Measurements from ENCODE around the gene HOXB5. TPM values are rescaled to one million over a fixed set of nuclear protein-coding genes. Genes with fewer than 3 reads are reported as not detected.

Gene HOXB5
- total RNA-seq, 2 experiments from 2014 or later: 0.16 TPM; not detected in 1

- CTCF ChIA-PET: interaction anchor here (2.1 kb wide), 1 partner anchor 74 kb away, joined by 7 read pairs; no protein-coding TSS in a partner anchor
- ATAC-seq (no peak), DNase-seq (no peak)
- peaks cover 4% of the 10 kb centered on the region for H3K27me3 Mint-ChIP-seq
- H3K4me1 Mint-ChIP-seq: peaks cover 13% of the 10 kb centered on the region
- H3K27ac Mint-ChIP-seq: no peak overlapping the region
- H3K36me3 Mint-ChIP-seq: peaks cover 1% of the 10 kb centered on the region
- no peak overlapping the region for H3K4me3 Mint-ChIP-seq
- no peaks in the 10 kb centered on the region for H3K9me3 Mint-ChIP-seq (ENCODE audit: low read depth)
Measured at GRCh38 chr17:48565925-48566710, 27.5 kb downstream of the HOXB5 start.

- CTCF ChIA-PET: interaction anchor here (0.6 to 2.1 kb wide), 2 partner anchors 9 to 73 kb away, joined by 4 to 7 read pairs; no protein-coding TSS in a partner anchor
- Mint-ChIP-seq H3K9me3 (ENCODE audit: low read depth) (no peaks in the 10 kb centered on the region), H3K27ac (no peak overlapping the region), H3K36me3 (peaks cover 1% of the 10 kb centered on the region), H3K27me3 (peaks cover 4% of the 10 kb centered on the region), H3K4me1 (peaks cover 14% of the 10 kb centered on the region), H3K4me3 (no peak overlapping the region)
- ATAC-seq: no peak
- DNase-seq: no peak
Measured at GRCh38 chr17:48565022-48565554, 28.5 kb downstream of the HOXB5 start.

- no peak for DNase-seq
- CTCF ChIA-PET: interaction anchor here (0.6 to 2.1 kb wide), 2 partner anchors 8 to 72 kb away, joined by 4 to 7 read pairs; no protein-coding TSS in a partner anchor
- no peaks in the 10 kb centered on the region for H3K9me3 Mint-ChIP-seq (ENCODE audit: low read depth)
- H3K27ac Mint-ChIP-seq: no peak overlapping the region
- no peak for ATAC-seq
- peaks cover 4% of the 10 kb centered on the region for H3K27me3 Mint-ChIP-seq
- H3K4me1 Mint-ChIP-seq: peaks cover 14% of the 10 kb centered on the region
- peaks cover 1% of the 10 kb centered on the region for H3K36me3 Mint-ChIP-seq
- H3K4me3 Mint-ChIP-seq: no peak overlapping the region
Measured at GRCh38 chr17:48564188-48565021, 29.2 kb downstream of the HOXB5 start.

- no peak for ATAC-seq
- Mint-ChIP-seq H3K27ac (no peak overlapping the region), H3K9me3 (ENCODE audit: low read depth) (no peaks in the 10 kb centered on the region), H3K4me1 (peaks cover 14% of the 10 kb centered on the region), H3K27me3 (peaks cover 4% of the 10 kb centered on the region), H3K4me3 (no peak overlapping the region), H3K36me3 (peaks cover 1% of the 10 kb centered on the region)
- CTCF ChIA-PET: no interaction called here
- no peak for DNase-seq
Measured at GRCh38 chr17:48563867-48564187, 29.8 kb downstream of the HOXB5 start.

- Mint-ChIP-seq H3K9me3 (ENCODE audit: low read depth) (no peaks in the 10 kb centered on the region), H3K27me3 (peaks cover 2% of the 10 kb centered on the region), H3K4me3 (no peak overlapping the region), H3K27ac (no peak overlapping the region), H3K36me3 (peaks cover 1% of the 10 kb centered on the region), H3K4me1 (peaks cover 14% of the 10 kb centered on the region)
- CTCF ChIA-PET: no interaction called here
- ATAC-seq (no peak), DNase-seq (no peak)
Measured at GRCh38 chr17:48563385-48563838, 30.2 kb downstream of the HOXB5 start.

- Mint-ChIP-seq H3K4me1 (peaks cover 14% of the 10 kb centered on the region), H3K27me3 (no peaks in the 10 kb centered on the region), H3K27ac (no peak overlapping the region), H3K4me3 (no peak overlapping the region), H3K36me3 (peaks cover 1% of the 10 kb centered on the region), H3K9me3 (ENCODE audit: low read depth) (no peaks in the 10 kb centered on the region)
- CTCF ChIA-PET: no interaction called here
- ATAC-seq: no peak
- DNase-seq: no peak
Measured at GRCh38 chr17:48562934-48563333, 30.6 kb downstream of the HOXB5 start.

- peaks cover 1% of the 10 kb centered on the region for H3K36me3 Mint-ChIP-seq
- peak overlapping the region; percentile 3 for H3K27ac Mint-ChIP-seq
- CTCF ChIA-PET: interaction anchor here (1.4 to 1.6 kb wide), 2 partner anchors 69 to 210 kb away, joined by 4 to 6 read pairs; no protein-coding TSS in a partner anchor
- no peaks in the 10 kb centered on the region for H3K27me3 Mint-ChIP-seq
- no peak overlapping the region for H3K4me3 Mint-ChIP-seq
- no peak for DNase-seq
- ATAC-seq: peak; percentile 64
- H3K9me3 Mint-ChIP-seq (ENCODE audit: low read depth): no peaks in the 10 kb centered on the region
- H3K4me1 Mint-ChIP-seq: peaks cover 14% of the 10 kb centered on the region
Measured at GRCh38 chr17:48561884-48562810, 31.4 kb downstream of the HOXB5 start.

GRCh38 chr17:48559840-48560817 is 33.5 kb downstream of the HOXB5 start:
- no peaks in the 10 kb centered on the region for H3K9me3 Mint-ChIP-seq (ENCODE audit: low read depth)
- no peak for ATAC-seq
- no peak overlapping the region for H3K4me3 Mint-ChIP-seq
- peaks cover 8% of the 10 kb centered on the region for H3K27me3 Mint-ChIP-seq
- no peak overlapping the region for H3K27ac Mint-ChIP-seq
- peaks cover 16% of the 10 kb centered on the region for H3K4me1 Mint-ChIP-seq
- no peak for DNase-seq
- peaks cover 3% of the 10 kb centered on the region for H3K36me3 Mint-ChIP-seq
- CTCF ChIA-PET: interaction anchor here (0.6 to 1.4 kb wide), 3 partner anchors 67 to 208 kb away, joined by 3 to 4 read pairs (median 3); no protein-coding TSS in a partner anchor

- H3K36me3 Mint-ChIP-seq: peaks cover 1% of the 10 kb centered on the region
- H3K4me3 Mint-ChIP-seq: no peak overlapping the region
- ATAC-seq (no peak), DNase-seq (no peak)
- peaks cover 8% of the 10 kb centered on the region for H3K27me3 Mint-ChIP-seq
- no peaks in the 10 kb centered on the region for H3K9me3 Mint-ChIP-seq (ENCODE audit: low read depth)
- H3K4me1 Mint-ChIP-seq: peaks cover 16% of the 10 kb centered on the region
- CTCF ChIA-PET: interaction anchor here (0.9 kb wide), 1 partner anchor 66 kb away, joined by 3 read pairs; no protein-coding TSS in a partner anchor
- no peak overlapping the region for H3K27ac Mint-ChIP-seq
Measured at GRCh38 chr17:48559122-48559839, 34.3 kb downstream of the HOXB5 start.

GRCh38 chr17:48558831-48559121 is 34.8 kb downstream of the HOXB5 start:
- no peak overlapping the region for H3K27ac Mint-ChIP-seq
- peaks cover 8% of the 10 kb centered on the region for H3K27me3 Mint-ChIP-seq

GRCh38 chr17:48558057-48558830 is 35.3 kb downstream of the HOXB5 start:
- DNase-seq (no peak), ATAC-seq (no peak)
- H3K4me3 Mint-ChIP-seq: no peak overlapping the region
- H3K36me3 Mint-ChIP-seq: peaks cover 1% of the 10 kb centered on the region
- no peaks in the 10 kb centered on the region for H3K9me3 Mint-ChIP-seq (ENCODE audit: low read depth)
- CTCF ChIA-PET: interaction anchor here (1.0 to 1.6 kb wide), 3 partner anchors 9 to 222 kb away, joined by 3 to 4 read pairs (median 3); no protein-coding TSS in a partner anchor
- no peak overlapping the region for H3K27ac Mint-ChIP-seq
- peaks cover 8% of the 10 kb centered on the region for H3K27me3 Mint-ChIP-seq
- peaks cover 16% of the 10 kb centered on the region for H3K4me1 Mint-ChIP-seq

More at GRCh38 chr17:48558831-48559121, 34.8 kb downstream of the HOXB5 start:
- Mint-ChIP-seq H3K4me3 (no peak overlapping the region), H3K9me3 (ENCODE audit: low read depth) (no peaks in the 10 kb centered on the region), H3K4me1 (peaks cover 16% of the 10 kb centered on the region), H3K36me3 (peaks cover 1% of the 10 kb centered on the region)
- ATAC-seq: no peak
- no peak for DNase-seq
- CTCF ChIA-PET: interaction anchor here (0.9 kb wide), 1 partner anchor 66 kb away, joined by 3 read pairs; no protein-coding TSS in a partner anchor

Data from activated CD8-positive, alpha-beta memory T cell treated with anti-CD3 and anti-CD28 coated beads, Interleukin-2, amount 10 ng/mL, durations not matched to agents 7 days and 5 days (primary cell).